PC-3 (cell line): Measurements from ENCODE around the gene GRIN2A. TPM values are rescaled to one million over a fixed set of nuclear protein-coding genes. Genes with fewer than 3 reads are reported as not detected.

Experiments
- ATAC-seq: fragments of 200-7000 bp; cut with Tn5 transposase; 2 replicates; pipeline ENCODE4 v1.9.1; 2020; ENCODE audit warnings: mild to moderate bottlenecking, moderate library complexity
- BruUV-seq: library from RNA; stranded (reverse); fragments of 400-500 nt; replicated peaks from 2 replicates; lab custom pipeline; 2021; lab: Mats Ljungman, UMichigan
- CTCF ChIA-PET: fragments of 300-600 bp; sonication (Branson Sonifier 250); formaldehyde crosslinking; loops from one replicate; lab custom pipeline; 2022; ENCODE audit warnings: antibody characterized with exemption; lab: Charles Lee
- POLR2A ChIA-PET: fragments of 300-600 bp; sonication (Branson Sonifier 250); formaldehyde crosslinking; loops from one replicate; lab custom pipeline; 2022; ENCODE audit warnings: antibody characterized with exemption; ENCODE audit not compliant: unreplicated experiment; lab: Charles Lee
- DNase-seq: peaks from one replicate; pipeline ENCODE4 v3.0.0-alpha.2; 2015
- H2AFZ ChIP-seq: fragments of 300-600 bp; sonication (generic); 2 replicates; pipeline ENCODE4 v1.6.0; 2016; ENCODE audit warnings: antibody characterized with exemption, low read length
- H3F3A ChIP-seq: fragments of 300-600 bp; sonication (generic); one replicate; pipeline ENCODE4 v1.6.0; 2017; ENCODE audit warnings: antibody characterized with exemption, low read length, control low read depth, mild to moderate bottlenecking; ENCODE audit not compliant: unreplicated experiment
- H3K27ac ChIP-seq: fragments of 300-600 bp; sonication (generic); 2 replicates; pipeline ENCODE4 v1.5.1; 2016; ENCODE audit warnings: mild to moderate bottlenecking, low read length
- H3K27me3 ChIP-seq: fragments of 300-600 bp; sonication (generic); 2 replicates; pipeline ENCODE4 v1.6.1; 2016; ENCODE audit warnings: low read length, mixed read lengths
- H3K36me3 ChIP-seq: fragments of 300-600 bp; sonication (generic); 2 replicates; pipeline ENCODE4 v1.6.1; 2016; ENCODE audit warnings: low read depth, mixed run types, low read length, mixed read lengths
- H3K4me1 ChIP-seq: fragments of 300-600 bp; sonication (generic); 2 replicates; pipeline ENCODE4 v1.5.1; 2016; ENCODE audit warnings: low read length; ENCODE audit not compliant: insufficient read depth
- H3K4me2 ChIP-seq: fragments of 300-600 bp; sonication (generic); 2 replicates; pipeline ENCODE4 v1.6.0; 2016; ENCODE audit warnings: low read length
- H3K4me3 ChIP-seq: fragments of 300-600 bp; sonication (generic); 2 replicates; pipeline ENCODE4 v1.5.1; 2016; ENCODE audit warnings: mild to moderate bottlenecking, low read length, mixed read lengths
- H3K79me2 ChIP-seq: fragments of 300-600 bp; sonication (generic); 2 replicates; pipeline ENCODE4 v1.6.1; 2017; ENCODE audit warnings: low read length, mixed read lengths
- H3K9ac ChIP-seq: fragments of 300-600 bp; sonication (generic); 2 replicates; pipeline ENCODE4 v1.6.0; 2016; ENCODE audit warnings: mild to moderate bottlenecking, low read length
- H3K9me2 ChIP-seq: fragments of 300-600 bp; sonication (generic); replicated peaks from 2 replicates; pipeline ENCODE4 v1.6.1; 2016; ENCODE audit warnings: mixed run types, low read length, mixed read lengths
- H3K9me3 ChIP-seq: fragments of 300-600 bp; sonication (generic); 2 replicates; pipeline ENCODE4 v1.6.1; 2016; ENCODE audit warnings: low read length, mixed read lengths
- H4K20me1 ChIP-seq: fragments of 300-600 bp; sonication (generic); 2 replicates; pipeline ENCODE4 v1.6.1; 2016; ENCODE audit warnings: low read length, mixed read lengths
- CTCF ChIP-seq: fragments of 300-600 bp; sonication (generic); conservative IDR thresholded peaks from 2 replicates; pipeline ENCODE4 v1.5.1; 2017; ENCODE audit warnings: antibody characterized with exemption, low read depth, mild to moderate bottlenecking, low read length
- EZH2 ChIP-seq: fragments of 300-600 bp; sonication (generic); IDR thresholded peaks from one replicate; pipeline ENCODE4 v1.6.1; 2017; ENCODE audit warnings: antibody characterized with exemption, mild to moderate bottlenecking, low read length; ENCODE audit not compliant: unreplicated experiment
- EZH2phosphoT487 ChIP-seq: fragments of 300-600 bp; sonication (generic); IDR thresholded peaks from 2 replicates; pipeline ENCODE4 v1.6.1; 2018; ENCODE audit warnings: mild to moderate bottlenecking, antibody characterized with exemption, low read length, borderline replicate concordance
- intact Hi-C: fragments of 100-400 bp; cut with micrococcal nuclease; formaldehyde crosslinking; loops from 2 replicates; pipeline ENCODE4 v1.9.0; 2023
- total RNA-seq: library from RNA; depleted of rRNA; stranded (reverse); fragments of >200 nt; gene quantifications from 2 replicates; pipeline ENCODE4 v1.2.3, GENCODE V29; 2014

Gene GRIN2A
- total RNA-seq, 1 experiment from 2014 or later, result 0.04 TPM

DNA sequence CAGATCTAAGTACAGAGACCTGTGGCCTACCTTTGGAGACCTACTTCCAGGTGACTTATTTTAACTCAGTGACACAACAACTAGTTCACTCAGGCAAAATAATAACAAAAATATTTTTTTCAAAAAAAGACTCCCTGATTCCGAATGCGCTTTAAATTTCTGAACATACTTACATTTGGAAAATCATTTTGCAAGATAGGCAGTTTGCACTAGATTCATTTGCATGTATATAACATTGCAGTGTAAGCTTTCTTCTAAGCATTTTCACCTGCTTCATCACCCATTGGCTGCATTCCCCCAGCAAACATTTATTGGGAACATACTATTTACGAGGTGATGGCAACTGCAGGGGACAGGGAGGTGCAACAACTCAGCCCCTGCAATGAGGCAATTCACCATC is 166.8 kb downstream of the GRIN2A start:
- H3K9ac ChIP-seq, result no peak overlapping the region

GRCh38 chr16:10013774-10014173 is 168.5 kb downstream of the GRIN2A start:
- intact Hi-C loops, result no loop called here
- H3K9me2 ChIP-seq, result no peaks in the 10 kb centered on the region
- peaks cover 36% of the 10 kb centered on the region for H3K27me3 ChIP-seq
- H3K9ac ChIP-seq, result no peak overlapping the region
- BruUV-seq, result no TSS peak
- no peaks in the 10 kb centered on the region for H3K79me2 ChIP-seq
- DNase-seq (no peak), ATAC-seq (no peak)
- no peaks in the 10 kb centered on the region for H3K4me1 ChIP-seq
- H4K20me1 ChIP-seq, result no peaks in the 10 kb centered on the region
- H3K4me2 ChIP-seq, result no peak overlapping the region
- H3K4me3 ChIP-seq, result no peak overlapping the region
- H3F3A ChIP-seq, result no peaks in the 10 kb centered on the region
- CTCF ChIA-PET, result interaction anchor here (0.6 kb wide), 1 partner anchor 201 kb away, joined by 5 read pairs; no protein-coding TSS in a partner anchor
- TF ChIP-seq CTCF, result no peak
- TF ChIP-seq EZH2phosphoT487, result no peak
- TF ChIP-seq EZH2, result no peak
- no peaks in the 10 kb centered on the region for H3K36me3 ChIP-seq
- no peaks in the 10 kb centered on the region for H3K9me3 ChIP-seq
- POLR2A ChIA-PET, result no interaction called here
- no peak overlapping the region for H2AFZ ChIP-seq
- no peak overlapping the region for H3K27ac ChIP-seq

More for the DNA sequence above, 166.8 kb downstream of the GRIN2A start:
- DNase-seq (no peak), ATAC-seq (no peak)
- Histone ChIP-seq H3F3A (no peaks in the 10 kb centered on the region), H3K36me3 (no peaks in the 10 kb centered on the region), H3K27ac (no peak overlapping the region), H3K9me3 (no peaks in the 10 kb centered on the region), H4K20me1 (no peaks in the 10 kb centered on the region), H3K4me3 (no peak overlapping the region), H3K4me1 (no peaks in the 10 kb centered on the region), H2AFZ (no peak overlapping the region), H3K4me2 (no peak overlapping the region), H3K79me2 (no peaks in the 10 kb centered on the region), H3K9me2 (no peaks in the 10 kb centered on the region), H3K27me3 (peaks cover 36% of the 10 kb centered on the region)
- no TSS peak for BruUV-seq
- intact Hi-C loops, result no loop called here
- CTCF ChIA-PET, result no interaction called here
- POLR2A ChIA-PET, result no interaction called here
- TF ChIP-seq CTCF, result no peak
- no peak for TF ChIP-seq EZH2phosphoT487
- no peak for TF ChIP-seq EZH2

GRCh38 chr16:10013364-10013763 is 168.9 kb downstream of the GRIN2A start:
- H3K4me1 ChIP-seq, result no peaks in the 10 kb centered on the region
- no peaks in the 10 kb centered on the region for H3K79me2 ChIP-seq
- no peak overlapping the region for H2AFZ ChIP-seq
- H3K27ac ChIP-seq, result no peak overlapping the region
- ChIA-PET POLR2A (no interaction called here), CTCF (interaction anchor here (0.6 kb wide), 1 partner anchor 200 kb away, joined by 5 read pairs; no protein-coding TSS in a partner anchor)
- H3F3A ChIP-seq, result no peaks in the 10 kb centered on the region
- no peak overlapping the region for H3K4me2 ChIP-seq
- H3K9me2 ChIP-seq, result no peaks in the 10 kb centered on the region
- no TSS peak for BruUV-seq
- no peaks in the 10 kb centered on the region for H3K36me3 ChIP-seq
- H3K4me3 ChIP-seq, result no peak overlapping the region
- DNase-seq (no peak), ATAC-seq (no peak)
- H4K20me1 ChIP-seq, result no peaks in the 10 kb centered on the region
- H3K27me3 ChIP-seq, result peaks cover 32% of the 10 kb centered on the region
- H3K9me3 ChIP-seq, result no peaks in the 10 kb centered on the region
- TF ChIP-seq CTCF, result no peak
- no peak for TF ChIP-seq EZH2
- no peak for TF ChIP-seq EZH2phosphoT487
- intact Hi-C loops, result no loop called here
- no peak overlapping the region for H3K9ac ChIP-seq
